Fibroblast of the aortic adventitia (primary cell): ENCODE measurements around the gene CPT1A. TPM values are rescaled to one million over a fixed set of nuclear protein-coding genes. Genes with fewer than 3 reads are reported as not detected.

Experiments used
- DNase-seq: peaks from one replicate; pipeline ENCODE4 v3.0.0-alpha.2; 2010; ENCODE audit warnings: low read depth
- H3K4me3 ChIP-seq: 2 replicates; pipeline ENCODE4 v1.5.1; 2011; ENCODE audit warnings: low read depth, mild to moderate bottlenecking, control low read depth, low read length, moderate library complexity
- CTCF ChIP-seq: IDR thresholded peaks from 2 replicates; pipeline ENCODE4 v1.5.1; 2011; ENCODE audit warnings: mild to moderate bottlenecking, low read length, control low read depth, inconsistent platforms; ENCODE audit not compliant: insufficient read depth
- total RNA-seq: library from RNA; depleted of rRNA; stranded (reverse); fragments of >200 nt; gene quantifications from 2 replicates; pipeline ENCODE4 v1.2.3, GENCODE V29; 2012; ENCODE audit warnings: low replicate concordance

The CPT1A gene
- total RNA-seq, 1 donor = 45.6 TPM

- no peak for TF ChIP-seq CTCF
- no peak for DNase-seq
- H3K4me3 ChIP-seq = no peak overlapping the region
Measured at GRCh38 chr11:68763926-68764657, 77.6 kb downstream of the CPT1A start.

- DNase-seq = no peak
- no peak overlapping the region for H3K4me3 ChIP-seq
- no peak for TF ChIP-seq CTCF
Measured at GRCh38 chr11:68763181-68763721, 78.5 kb downstream of the CPT1A start.

- no peak for DNase-seq
- TF ChIP-seq CTCF = no peak
- H3K4me3 ChIP-seq = no peak overlapping the region
Measured at GRCh38 chr11:68762481-68762880, 79.2 kb downstream of the CPT1A start.

- no peak for DNase-seq
- TF ChIP-seq CTCF = no peak
- H3K4me3 ChIP-seq = no peak overlapping the region
Measured at GRCh38 chr11:68761801-68762200, 79.9 kb downstream of the CPT1A start.

GRCh38 chr11:68759991-68760390, 81.7 kb downstream of the CPT1A start:
- no peak for TF ChIP-seq CTCF
- DNase-seq = no peak
- H3K4me3 ChIP-seq = no peak overlapping the region

GRCh38 chr11:68757711-68758110, 84.0 kb downstream of the CPT1A start:
- H3K4me3 ChIP-seq = no peak overlapping the region
- TF ChIP-seq CTCF = no peak
- no peak for DNase-seq
